NCI-H524 (cell line): ENCODE results near the gene XKR8.
A peak's percentile ranks its signal among the peaks of the same experiment; 100 is the strongest.

Experiments
- DNase-seq, 2 experiments: peaks; one replicate each; lab custom pipeline; 2025; lab: John Stamatoyannopoulos, UW

Gene XKR8

DNA sequence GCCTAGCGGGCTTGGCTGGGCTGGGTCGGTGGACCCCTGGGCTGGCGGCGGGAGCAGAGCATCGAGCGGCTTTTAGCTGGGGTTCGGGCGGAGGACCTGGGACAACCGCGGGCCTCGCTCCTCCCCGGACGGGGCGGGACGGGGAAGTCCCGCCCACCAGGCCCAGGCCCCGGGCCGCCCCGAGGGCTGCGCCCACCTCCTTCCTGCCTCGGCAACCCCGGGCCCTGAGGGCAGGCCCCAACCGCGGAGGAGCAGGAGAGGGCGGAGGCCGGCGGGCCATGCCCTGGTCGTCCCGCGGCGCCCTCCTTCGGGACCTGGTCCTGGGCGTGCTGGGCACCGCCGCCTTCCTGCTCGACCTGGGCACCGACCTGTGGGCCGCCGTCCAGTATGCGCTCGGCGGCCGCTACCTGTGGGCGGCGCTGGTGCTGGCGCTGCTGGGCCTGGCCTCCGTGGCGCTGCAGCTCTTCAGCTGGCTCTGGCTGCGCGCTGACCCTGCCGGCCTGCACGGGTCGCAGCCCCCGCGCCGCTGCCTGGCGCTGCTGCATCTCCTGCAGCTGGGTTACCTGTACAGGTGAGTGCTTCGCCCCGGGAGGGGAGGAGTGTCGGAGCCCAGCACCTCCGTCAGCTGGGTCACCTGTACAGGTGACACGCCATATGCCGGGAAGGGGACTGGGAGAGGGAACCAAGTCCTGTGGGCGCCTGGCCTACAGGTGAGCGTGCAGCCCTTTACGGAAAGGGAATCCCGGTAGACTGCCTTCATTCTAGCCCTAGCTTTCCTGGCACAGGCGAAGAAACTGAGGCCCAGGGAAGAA, at the start of gene XKR8:
Gene XKR8, plus strand, starts transcription at position 182 of the 812 bp plus-strand sequence. Its CDS starts 97 bp downstream, at position 279.
- DNase-seq = peak in 1 of 2 experiments; percentile 32

DNA sequence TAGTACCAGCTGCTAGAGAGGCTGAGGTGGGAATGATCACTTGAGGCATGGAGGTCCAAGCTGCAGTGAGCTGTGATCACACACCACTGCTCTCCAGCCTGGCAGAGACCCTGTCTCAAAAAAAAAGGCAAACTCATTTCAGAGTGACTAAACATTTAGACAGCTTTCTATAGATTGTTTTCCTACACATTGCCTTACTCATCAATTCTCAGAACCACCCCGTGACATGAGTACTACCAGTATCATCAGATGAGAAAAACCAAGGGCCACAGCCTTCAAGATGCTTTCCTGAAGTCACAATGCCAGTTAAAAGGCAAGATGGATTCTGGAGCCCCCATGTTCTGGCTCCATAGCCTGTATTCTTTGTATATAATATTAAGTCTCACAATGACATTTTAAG, 47.3 kb upstream of the XKR8 start:
- DNase-seq = no peak

GRCh38 chr1:27915082-27915575, 44.6 kb upstream of the XKR8 start:
- no peak for DNase-seq

DNA sequence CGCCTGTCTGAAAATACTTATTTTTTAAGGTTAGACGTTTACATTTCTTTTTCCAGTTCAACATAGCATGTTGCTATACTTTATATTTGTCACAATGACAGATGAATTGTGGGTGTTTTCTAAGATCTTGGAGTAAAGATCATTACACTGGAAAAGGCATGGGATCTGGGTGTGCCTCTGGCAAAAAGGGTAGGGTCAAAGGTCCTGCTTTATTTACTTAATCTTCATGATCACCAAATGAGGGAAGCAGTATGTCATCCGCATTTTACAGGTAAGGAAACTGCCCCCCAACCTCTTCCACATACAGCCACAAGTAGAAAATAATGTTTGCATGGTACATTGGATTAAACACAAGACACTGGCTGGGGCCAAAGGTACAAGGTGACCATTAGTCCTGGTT, 37.5 kb upstream of the XKR8 start:
- no peak for DNase-seq

GRCh38 chr1:27928216-27928954, 31.4 kb upstream of the XKR8 start:
- no peak for DNase-seq

DNA sequence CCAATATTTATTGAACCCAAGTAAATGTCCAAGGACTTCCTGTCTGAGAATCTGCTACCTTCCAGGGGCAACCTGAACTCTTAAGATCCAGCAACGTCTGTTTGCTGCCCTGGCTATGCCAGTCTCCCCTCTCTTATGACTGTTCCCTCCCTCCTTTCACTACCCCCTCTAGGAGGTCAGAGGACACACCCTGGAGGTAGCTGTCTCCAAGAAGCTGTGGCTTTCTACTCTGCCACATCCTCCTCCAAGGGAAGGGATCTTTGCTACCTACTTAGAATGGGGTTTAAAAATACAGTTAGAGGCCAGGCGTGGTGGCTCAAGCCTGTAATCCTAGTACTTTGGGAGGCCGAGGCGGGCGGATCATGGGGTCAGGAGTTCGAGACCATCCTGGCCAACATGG, 28.6 kb upstream of the XKR8 start:
- DNase-seq = no peak

- DNase-seq = no peak
Measured at GRCh38 chr1:27931759-27932158, 28.0 kb upstream of the XKR8 start.

DNA sequence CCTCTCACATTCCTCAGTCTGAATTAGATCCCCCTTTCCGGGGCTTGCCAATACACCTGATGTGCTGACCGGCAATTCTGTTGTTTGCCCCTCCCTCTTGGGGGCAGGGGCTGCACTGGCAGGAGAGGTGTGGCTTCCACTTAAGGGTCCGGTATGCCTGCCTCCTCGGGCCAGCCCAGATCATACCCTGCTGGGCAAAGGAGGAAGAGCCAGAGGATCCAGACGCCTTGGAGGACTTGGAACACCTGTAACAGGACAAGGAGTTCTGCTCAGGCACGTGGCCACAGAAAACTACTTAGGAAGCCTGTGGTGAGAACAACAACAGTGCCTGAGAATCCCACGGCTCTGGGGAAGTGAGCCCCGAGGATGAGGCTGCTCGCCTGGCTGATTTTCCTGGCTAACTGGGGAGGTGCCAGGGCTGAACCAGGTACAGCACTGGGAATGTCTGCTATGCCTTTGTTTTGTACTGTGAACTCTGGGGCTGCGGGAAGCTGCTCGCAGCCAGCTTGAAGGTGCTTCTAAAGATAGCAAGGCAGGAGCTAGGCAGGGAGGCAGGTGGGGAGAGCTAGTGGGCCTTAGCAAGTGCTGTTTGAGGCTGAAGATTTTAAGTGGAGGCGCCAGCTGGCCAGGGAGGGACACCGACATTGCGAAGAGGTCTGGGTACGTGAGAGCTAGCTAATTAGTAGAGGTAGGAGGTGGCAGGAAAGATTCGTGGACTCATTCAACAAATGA, 24.8 kb upstream of the XKR8 start, which contains the start of gene SMPDL3B:
Gene SMPDL3B, plus strand, starts transcription at position 183 of the 732 bp plus-strand sequence. Its CDS starts 184 bp downstream, at position 367.
- peak; percentile 88 to 91 for DNase-seq

GRCh38 chr1:27935721-27936120, 24.1 kb upstream of the XKR8 start:
- DNase-seq = peak; percentile 51 to 66

GRCh38 chr1:27936370-27936769, 23.4 kb upstream of the XKR8 start:
- DNase-seq = no peak

- DNase-seq = no peak
Measured at GRCh38 chr1:27937524-27937836, 22.3 kb upstream of the XKR8 start.

DNA sequence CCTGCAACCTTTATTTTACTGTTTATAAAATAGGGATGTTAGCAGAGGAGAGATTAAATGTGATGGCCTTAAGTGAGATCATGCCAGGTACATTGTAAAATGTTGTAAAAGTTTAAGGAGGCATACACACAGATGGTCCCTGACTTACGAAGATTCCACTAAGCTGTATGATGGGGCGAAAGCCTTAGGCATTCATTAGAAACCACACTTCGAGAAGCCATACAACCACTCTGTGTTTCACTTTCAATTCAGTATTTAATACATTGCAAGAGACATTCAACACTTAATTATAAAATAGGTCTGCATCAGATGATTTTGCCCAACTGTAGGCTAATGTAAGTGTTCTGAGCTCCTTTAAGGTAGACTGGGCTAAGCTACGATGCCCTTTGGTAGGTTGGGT, 21.3 kb upstream of the XKR8 start:
- DNase-seq = no peak

DNA sequence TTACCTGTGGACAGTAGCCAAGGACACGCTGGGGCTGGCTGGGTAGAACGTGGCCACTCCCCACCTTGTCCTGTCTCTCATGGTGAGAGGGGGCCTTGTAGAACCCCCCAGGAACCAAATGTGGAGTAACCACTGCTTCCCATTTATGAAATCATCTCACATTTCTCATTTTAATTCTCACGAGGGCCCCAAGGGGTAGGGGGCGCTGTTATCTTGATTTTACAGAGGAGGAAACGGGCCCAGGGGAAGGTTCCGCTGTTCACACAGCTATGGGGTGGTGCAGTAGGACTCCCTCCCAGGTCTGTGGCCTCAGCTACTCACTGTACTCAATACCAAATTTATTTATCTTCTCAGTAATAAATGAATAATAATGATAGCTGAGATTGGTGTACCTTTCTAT, 19.5 kb upstream of the XKR8 start:
- no peak for DNase-seq

GRCh38 chr1:27940870-27941560, 18.8 kb upstream of the XKR8 start:
- peak; percentile 1 to 30 for DNase-seq

DNA sequence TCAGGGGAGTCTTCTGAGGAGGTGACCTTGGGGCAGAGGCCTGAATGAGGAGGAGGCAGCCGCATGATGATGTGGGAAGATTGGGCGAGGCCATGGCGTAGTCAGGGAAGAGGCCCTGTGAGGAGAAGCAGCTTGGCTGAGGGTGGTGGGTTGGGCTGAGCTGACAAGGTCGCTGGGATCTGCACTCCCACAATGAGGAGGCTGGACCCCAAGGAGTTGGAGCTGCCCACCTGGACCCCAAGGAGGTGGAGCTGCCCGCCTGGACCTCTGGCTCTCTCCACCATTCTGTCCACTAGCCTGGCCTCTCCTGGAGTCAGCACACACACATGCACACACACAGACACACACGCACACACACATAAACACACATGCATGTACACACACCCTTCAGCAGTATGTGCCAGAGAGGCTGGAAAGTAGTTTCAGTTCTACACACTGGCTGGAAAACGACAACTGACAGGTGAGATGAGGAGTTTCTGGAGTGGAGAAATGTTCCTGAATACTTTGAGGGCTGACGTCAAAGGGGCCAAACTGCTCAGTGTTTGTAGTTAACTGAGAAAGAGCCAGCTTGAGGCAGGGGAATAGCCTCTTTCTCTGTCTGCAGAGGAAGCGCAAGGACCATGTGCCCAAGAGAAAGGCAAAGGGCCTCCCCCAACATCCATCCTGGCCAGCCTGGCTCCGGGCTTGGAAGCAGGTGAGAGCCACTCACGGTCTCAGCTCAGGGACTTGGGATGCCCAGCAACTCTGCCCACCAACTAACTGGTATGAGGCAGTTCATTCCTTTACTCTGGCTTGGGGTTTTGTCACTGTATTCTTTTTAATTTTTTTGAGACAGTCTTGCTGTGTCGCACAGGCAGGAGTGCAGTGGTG, 17.9 kb upstream of the XKR8 start:
- no peak for DNase-seq

DNA sequence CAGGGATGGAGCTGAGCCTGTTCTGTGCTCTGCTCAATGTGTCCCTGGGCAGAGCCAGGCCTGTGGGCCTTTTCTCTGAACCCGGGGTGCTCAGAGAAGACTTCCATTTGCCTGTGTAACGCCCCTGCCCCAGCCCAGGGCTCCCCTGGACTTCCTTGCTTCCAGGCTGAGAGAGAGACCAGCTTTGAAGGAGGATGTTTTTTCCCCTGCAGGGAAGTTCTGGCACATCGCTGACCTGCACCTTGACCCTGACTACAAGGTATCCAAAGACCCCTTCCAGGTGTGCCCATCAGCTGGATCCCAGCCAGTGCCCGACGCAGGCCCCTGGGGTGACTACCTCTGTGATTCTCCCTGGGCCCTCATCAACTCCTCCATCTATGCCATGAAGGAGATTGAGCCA, 14.8 kb upstream of the XKR8 start:
- DNase-seq = no peak

DNA sequence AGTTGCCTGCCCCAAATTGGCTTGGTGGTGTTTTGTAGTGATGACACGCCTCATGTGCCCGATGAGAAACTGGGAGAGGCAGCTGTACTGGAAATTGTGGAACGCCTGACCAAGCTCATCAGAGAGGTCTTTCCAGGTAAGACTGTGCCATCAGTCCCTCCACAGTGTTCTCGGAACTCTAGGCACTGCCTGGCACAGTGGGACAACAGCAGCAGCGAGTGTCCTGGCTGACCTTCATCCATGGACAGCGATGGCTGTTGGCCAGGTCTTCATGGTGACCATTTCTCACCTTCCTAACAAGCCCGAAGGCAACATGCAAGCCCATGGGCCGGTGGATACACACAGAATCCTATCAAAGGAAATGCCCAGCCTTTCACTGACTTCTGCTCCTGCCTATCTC, 10.7 kb upstream of the XKR8 start:
- no peak for DNase-seq

DNA sequence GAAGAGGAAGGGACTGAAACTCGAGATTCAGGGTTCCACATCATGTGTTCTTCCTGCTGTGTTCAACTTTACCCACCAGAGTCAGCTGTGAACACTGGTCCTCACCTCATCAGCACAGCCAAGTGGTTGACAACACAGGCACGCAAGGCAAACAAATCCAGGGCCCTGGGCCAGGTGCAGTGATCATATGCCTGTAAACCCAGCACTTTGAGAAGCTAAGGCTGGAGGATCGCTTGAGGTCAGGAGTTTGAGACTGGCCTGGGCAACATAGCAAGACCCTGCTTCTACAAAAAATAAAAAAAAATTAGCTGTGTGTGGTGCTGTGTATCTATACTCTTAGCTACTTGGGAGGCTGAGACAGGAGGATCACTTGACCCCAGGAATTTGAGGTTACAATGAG, 8.4 kb upstream of the XKR8 start:
- no peak for DNase-seq

DNA sequence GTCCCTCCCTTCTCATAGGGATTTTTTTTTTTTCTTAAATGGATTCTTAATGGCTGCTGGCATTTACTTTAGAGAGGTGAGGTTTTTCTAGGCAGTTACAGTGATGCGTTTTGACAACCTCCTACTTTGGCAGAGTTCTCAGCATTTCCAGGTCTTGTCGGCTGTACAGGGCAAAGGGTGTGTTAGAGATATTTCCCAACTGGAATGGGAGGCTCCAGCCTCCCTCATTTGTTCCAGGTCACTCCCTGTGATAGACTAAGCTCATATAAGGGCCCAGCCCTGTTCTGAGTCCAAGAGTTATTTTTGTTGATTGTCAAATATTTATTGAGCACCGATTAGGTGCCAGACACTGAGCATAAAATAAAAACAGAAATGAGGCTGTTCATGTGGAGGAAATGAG, 7.6 kb upstream of the XKR8 start:
- DNase-seq = no peak

DNA sequence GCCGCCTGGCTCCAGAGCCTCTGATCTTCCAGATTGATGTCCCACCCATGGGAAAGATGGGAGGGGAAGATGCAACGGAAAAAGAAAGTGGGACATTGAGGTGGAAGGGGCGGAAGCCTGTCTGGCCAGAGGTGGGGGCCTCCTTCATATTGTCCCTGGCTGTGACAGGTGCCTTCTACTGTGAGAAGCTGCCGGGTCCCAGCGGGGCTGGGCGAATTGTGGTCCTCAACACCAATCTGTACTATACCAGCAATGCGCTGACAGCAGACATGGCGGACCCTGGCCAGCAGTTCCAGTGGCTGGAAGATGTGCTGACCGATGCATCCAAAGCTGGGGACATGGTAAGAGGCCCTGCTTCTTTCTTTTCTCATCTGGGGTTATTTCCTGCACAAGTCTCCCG, 5.6 kb upstream of the XKR8 start:
- DNase-seq = no peak

GRCh38 chr1:27955076-27955475, 4.7 kb upstream of the XKR8 start:
- no peak for DNase-seq
